Activated CD8-positive, alpha-beta memory T cell treated with anti-CD3 and anti-CD28 coated beads, Interleukin-2, amount 50 U/mL, for 1 hour (primary cell): Measurements from ENCODE around the gene DLG3.
"Not testable (repeated sequence)": the region's sequence is repeated elsewhere in the genome, so short reads cannot be mapped to it uniquely, and the experiment has no call there.

ENCODE experiments used
- DNase-seq: peaks from one replicate; pipeline ENCODE4 v3.0.0-alpha.2; 2020; ENCODE audit errors: extremely low read depth

DLG3 gene

GRCh38 chrX:70476934-70477733 lies 32.5 kb downstream of the DLG3 start:
- DNase-seq, result no peak

DNA sequence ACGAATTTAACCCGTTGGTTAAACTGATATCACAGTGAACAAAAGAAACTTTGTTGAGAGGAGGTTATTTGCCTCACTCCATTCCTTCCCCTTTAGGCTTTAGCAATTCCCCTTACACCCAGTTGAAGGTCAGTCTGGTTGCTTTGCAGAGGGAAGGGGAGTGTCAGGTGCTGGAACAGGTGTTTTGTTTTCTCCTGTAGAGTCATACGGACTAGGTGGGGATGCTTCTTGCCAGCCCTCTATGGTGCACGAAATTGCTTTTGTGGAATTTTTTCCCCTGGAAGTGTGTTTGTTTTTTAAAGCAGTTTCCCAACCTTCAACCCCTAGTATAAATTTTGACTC lies 33.1 kb downstream of the DLG3 start:
- DNase-seq, result no peak

- no peak for DNase-seq
Observed at GRCh38 chrX:70478526-70479245, 34.1 kb downstream of the DLG3 start.

GRCh38 chrX:70479247-70479921 lies 34.7 kb downstream of the DLG3 start:
- DNase-seq, result no peak

DNA sequence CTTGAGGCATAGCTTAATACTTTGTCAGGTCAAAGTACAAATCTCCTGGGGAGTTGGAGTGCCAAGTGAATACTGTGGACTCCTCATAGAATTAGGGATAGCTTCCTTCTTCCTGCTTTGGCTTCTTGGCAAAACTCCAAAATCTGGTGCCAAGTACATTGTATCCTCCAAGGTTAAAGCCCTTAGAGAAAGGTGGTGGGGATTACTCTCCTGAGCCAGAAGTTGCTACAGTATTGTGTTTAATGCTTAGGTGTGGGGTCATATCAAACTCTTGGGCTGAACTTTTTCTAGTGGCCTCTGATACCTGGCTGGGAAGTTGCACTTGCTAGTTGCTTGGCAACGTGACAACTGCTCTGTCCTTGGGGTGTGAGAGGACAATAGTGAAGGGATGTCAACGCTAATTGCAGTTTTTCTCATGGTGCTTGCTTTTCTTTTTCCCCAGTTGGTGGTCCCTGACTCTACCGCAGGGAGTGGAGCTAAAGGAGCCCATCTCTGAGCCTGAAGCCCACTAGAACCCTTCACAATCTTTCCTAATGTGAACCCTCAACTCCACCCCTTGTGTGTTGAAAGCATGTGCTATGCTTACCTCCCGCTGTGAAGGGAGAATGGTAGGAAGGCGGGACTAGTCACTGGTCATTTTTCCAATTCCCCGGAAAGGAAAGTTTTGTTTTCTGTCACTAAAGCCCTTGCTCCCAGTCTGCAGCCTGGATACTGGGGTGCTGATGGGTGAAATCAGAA lies 35.5 kb downstream of the DLG3 start:
- no peak for DNase-seq

DNA sequence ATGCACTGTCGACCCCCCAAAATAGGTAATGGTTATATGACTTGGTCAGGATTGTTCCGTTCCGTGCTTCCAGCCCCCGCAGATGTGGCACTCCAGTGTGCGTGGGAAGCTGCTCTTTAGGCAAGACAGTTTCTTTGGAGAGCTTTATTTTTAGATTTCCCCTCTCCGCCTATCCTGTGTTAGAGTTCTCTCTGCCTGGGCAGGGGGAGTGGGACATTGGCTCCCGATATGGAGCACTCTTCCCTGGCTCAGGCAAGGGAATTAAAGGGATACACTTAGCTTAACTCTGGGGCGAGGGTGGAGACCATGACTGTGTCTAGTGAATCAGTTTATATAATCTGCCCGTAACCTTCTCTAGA lies 36.0 kb downstream of the DLG3 start:
- no peak for DNase-seq

GRCh38 chrX:70481471-70482270 lies 37.0 kb downstream of the DLG3 start:
- no peak for DNase-seq

DNA sequence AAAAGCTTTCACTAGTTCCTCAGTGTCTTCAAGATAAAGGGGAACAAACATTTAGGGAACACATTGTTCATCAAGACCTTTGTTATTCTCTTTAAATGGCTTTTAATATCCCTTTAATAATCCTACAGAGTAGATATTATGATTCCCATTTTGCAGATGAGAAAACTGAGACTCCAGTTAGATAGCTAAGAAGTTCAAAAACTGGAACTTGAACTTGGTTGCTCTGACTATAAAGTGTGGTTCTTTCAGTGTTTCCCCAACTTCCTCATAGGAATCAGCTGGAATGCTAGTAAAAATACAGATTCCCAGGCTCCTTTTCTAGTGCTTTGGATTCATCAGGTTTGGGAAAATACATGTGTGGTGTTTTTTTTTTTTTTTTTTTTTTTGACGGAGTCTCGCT lies 37.7 kb downstream of the DLG3 start:
- DNase-seq, result no peak

DNA sequence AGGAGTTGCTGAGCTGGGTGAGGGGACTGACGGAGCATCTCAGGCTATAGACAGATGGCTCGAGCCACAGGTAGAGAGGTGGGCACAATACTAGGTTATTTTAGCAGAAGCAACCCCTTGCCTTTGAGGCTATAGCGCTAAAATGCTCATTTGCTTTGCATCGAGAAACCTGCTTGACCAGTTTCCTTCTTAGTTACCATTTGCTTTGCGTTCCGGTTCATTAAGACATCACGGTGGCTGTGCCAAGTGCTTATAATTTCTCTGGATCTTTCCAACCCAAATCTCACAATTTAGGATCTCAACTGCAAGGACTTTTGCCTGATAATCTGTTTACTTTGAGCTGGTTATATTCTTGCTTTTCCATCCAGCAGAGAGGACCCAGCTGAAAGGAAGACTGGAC lies 40.8 kb downstream of the DLG3 start:
- DNase-seq, result no peak

- DNase-seq, result no peak
Observed at GRCh38 chrX:70488856-70489255, 44.2 kb downstream of the DLG3 start.

- DNase-seq, result no peak
Observed at GRCh38 chrX:70494441-70494840, 49.8 kb downstream of the DLG3 start.

DNA sequence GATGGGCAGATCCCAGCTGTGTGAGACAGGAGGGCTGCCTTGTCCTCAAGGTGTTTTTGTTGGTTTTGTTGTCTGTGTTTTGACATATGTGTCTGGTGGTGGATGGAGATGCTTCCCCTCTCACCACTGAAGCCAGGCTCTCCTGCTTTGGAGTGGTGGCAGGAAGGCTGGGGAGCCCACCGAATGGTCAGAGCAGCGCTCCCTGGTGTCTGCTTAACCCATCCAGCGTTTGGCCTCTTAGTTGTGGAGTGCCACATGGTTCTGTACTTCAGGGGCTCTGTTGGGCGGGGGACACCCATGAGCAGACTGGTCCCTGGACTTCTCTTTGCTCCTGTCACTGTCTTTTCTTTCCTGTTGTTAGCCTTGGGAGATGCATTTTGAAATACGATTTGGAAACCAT lies 51.9 kb downstream of the DLG3 start:
- DNase-seq, result no peak

- no peak for DNase-seq
Observed at GRCh38 chrX:70497026-70497425, 52.4 kb downstream of the DLG3 start.

DNA sequence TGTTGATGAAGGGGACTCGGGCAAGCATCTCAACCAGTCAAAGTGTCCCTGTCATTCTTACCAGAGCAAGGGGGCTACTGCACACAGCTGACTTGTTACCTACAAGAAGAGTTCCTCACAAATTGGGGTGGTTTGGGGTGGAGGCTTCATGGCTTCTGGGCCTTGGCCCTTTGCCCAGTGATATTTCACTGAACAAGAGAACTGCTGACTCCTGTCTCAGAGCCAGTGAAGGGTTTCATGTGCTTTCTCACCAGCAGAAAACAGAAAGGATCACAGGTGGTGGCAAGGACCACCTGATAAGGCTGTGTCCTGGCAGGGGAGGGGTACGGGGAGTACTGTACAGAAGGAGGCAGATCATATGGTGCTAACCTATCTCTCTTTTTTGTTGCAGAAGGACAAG lies 53.5 kb downstream of the DLG3 start:
- no peak for DNase-seq

- DNase-seq, result no peak
Observed at GRCh38 chrX:70500826-70501225, 56.2 kb downstream of the DLG3 start.

GRCh38 chrX:70504772-70505450 lies 60.3 kb downstream of the DLG3 start:
- no peak for DNase-seq

GRCh38 chrX:70505451-70505841 lies 60.8 kb downstream of the DLG3 start:
- DNase-seq, result no peak

DNA sequence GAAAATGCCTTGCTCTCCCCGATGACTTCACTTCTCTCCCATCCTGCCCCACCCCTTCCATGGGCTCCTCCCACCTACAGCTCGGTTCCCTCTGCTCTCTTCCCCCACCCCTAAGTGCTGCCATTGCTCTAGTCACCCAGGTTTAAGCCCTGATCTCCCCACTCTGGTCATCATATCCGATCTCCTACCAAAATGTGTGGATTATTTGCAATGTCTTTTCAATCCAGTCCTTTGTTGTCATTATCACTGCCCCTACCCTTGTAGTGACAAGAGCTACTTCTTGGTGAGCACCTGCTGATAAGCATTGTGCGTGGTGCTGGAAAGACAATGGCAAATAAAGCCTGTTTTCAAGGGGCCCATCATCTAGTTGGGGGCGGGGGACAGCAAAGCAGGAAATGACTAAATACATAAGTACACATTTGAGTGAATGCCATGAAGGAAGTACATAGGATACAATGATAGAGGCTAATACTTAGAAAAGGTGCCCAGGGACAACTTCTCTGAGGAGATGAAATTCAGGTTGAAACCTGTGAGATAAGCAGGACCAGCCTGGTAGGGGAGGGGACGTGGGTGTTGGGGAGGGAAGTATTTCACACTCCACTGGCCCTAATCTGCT lies 63.8 kb downstream of the DLG3 start:
- DNase-seq, result no peak

DNA sequence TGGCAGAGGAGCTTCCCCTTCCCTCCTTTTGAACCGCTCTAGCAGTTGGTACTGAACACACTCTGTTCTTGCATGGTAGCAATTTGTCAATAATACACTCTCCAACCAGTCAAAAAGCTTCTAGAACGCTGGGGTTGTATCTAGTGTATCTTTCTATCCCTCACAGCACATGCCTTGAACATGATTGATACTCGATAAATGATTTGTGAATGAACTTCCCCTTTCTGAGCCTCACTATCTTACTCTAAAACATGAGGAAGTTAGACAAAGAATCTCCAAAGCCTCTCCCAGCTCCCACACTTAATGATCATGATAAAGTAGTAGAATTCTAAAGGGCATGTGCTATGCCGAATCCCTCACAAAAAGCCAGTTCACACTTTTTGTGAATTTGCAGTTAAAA lies 64.4 kb downstream of the DLG3 start:
- DNase-seq, result no peak

DNA sequence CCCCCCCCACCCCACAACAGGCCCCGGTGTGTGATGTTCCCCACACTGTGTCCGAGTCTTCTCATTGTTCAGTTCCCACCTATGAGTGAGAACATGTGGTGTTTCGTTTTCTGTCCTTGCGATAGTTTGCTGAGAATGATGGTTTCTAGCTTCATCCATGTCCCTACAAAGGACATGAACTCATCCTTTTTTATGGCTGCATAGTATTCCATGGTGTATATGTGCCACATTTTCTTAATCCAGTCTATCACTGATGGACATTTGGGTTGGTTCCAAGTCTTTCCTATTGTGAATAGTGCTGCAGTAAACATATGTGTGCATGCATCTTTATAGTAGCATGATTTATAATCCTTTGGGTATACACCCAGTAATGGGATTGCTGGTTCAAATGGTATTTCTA lies 70.6 kb downstream of the DLG3 start:
- not testable (repeated sequence) for DNase-seq

- not testable (repeated sequence) for DNase-seq
Observed at GRCh38 chrX:70515692-70516091, 71.1 kb downstream of the DLG3 start.
